HepG2 (cell line): ENCODE measurements around the gene ARHGAP10. TPM values are rescaled to one million over a fixed set of nuclear protein-coding genes. Genes with fewer than 3 reads are reported as not detected.

Experiments
- BHLHE40 ChIP-seq: IDR thresholded peaks from 2 replicates; pipeline ENCODE4 v1.6.1; 2011; ENCODE audit warnings: low read length, improper control_type of control experiment
- KLF9 ChIP-seq: IDR thresholded peaks from 2 replicates; pipeline ENCODE4 v1.6.1; 2016; ENCODE audit warnings: low read depth
- RELA ChIP-seq: sonication (generic); formaldehyde crosslinking; IDR thresholded peaks from 2 replicates; pipeline ENCODE4 v1.4.0; 2020; ENCODE audit warnings: missing genetic modification reagents
- ZNF121 ChIP-seq: sonication (generic); formaldehyde crosslinking; IDR thresholded peaks from 2 replicates; pipeline ENCODE4 v1.5.0; 2020; ENCODE audit warnings: mild to moderate bottlenecking, missing genetic modification reagents
- ZNF17 ChIP-seq: sonication (generic); formaldehyde crosslinking; IDR thresholded peaks from 2 replicates; pipeline ENCODE4 v1.5.0; 2020; ENCODE audit warnings: mild to moderate bottlenecking, missing genetic modification reagents
- ZNF616 ChIP-seq: sonication (generic); formaldehyde crosslinking; IDR thresholded peaks from 2 replicates; pipeline ENCODE4 v1.5.0; 2020; ENCODE audit warnings: low read depth, mild to moderate bottlenecking, missing genetic modification reagents
- polyA plus RNA-seq, 8 experiments: library from polyadenylated mRNA; depleted of rRNA in 3 of 8; stranded (reverse) in 7 of 8; unstranded in 1 of 8; fragments of >200 nt; fragmentation: Illumina TruSeq in 4 of 8; extraction: Trizol in 4 of 8; gene quantifications; 2 replicates each; pipeline versions ENCODE4 v1.2.1 to v1.2.3, GENCODE V29; 2011 to 2016; ENCODE audit warnings: low read depth in 4 of 8, missing spikeins in 1 of 8, mixed read lengths in 1 of 8; ENCODE audit not compliant: insufficient read depth in 1 of 8
- total RNA-seq, 5 experiments: library from RNA; depleted of rRNA; stranded (reverse); fragments of >200 nt; fragmentation: Illumina TruSeq; extraction: Trizol; gene quantifications; 2 replicates each; pipeline ENCODE4 v1.2.3, GENCODE V29; 2016; ENCODE audit warnings: low read depth in 1 of 5
- TF ChIP-seq, protein P1 (sequence below): sonication (generic); formaldehyde crosslinking; IDR thresholded peaks from 2 replicates; pipeline ENCODE4 v1.8.1; 2023; ENCODE audit warnings: mild to moderate bottlenecking, inconsistent platforms, moderate library complexity, missing genetic modification reagents, borderline replicate concordance
- TF ChIP-seq, protein P2 (sequence below): sonication (generic); formaldehyde crosslinking; IDR thresholded peaks from 2 replicates; pipeline ENCODE4 v1.4.0; 2020; ENCODE audit warnings: mild to moderate bottlenecking, missing genetic modification reagents
- TF ChIP-seq, protein P3 (sequence below): sonication (generic); formaldehyde crosslinking; IDR thresholded peaks from 2 replicates; pipeline ENCODE4 v1.9.0; 2022; ENCODE audit warnings: low read depth, missing genetic modification reagents
- TF ChIP-seq, protein P4 (sequence below): sonication (generic); formaldehyde crosslinking; IDR thresholded peaks from 2 replicates; pipeline ENCODE4 v1.5.0; 2020; ENCODE audit warnings: missing genetic modification reagents, mild to moderate bottlenecking, borderline replicate concordance
- TF ChIP-seq, protein P5 (sequence below): sonication (generic); formaldehyde crosslinking; IDR thresholded peaks from 2 replicates; pipeline ENCODE4 v1.8.1; 2023; ENCODE audit warnings: mild to moderate bottlenecking, missing genetic modification reagents

ARHGAP10 gene
- total and polyA plus RNA-seq, 2 of the 13 experiments (the other 11 are each of a cell fraction or from before 2014, with no cell fraction given), result 0.45 to 1.6 TPM

DNA sequence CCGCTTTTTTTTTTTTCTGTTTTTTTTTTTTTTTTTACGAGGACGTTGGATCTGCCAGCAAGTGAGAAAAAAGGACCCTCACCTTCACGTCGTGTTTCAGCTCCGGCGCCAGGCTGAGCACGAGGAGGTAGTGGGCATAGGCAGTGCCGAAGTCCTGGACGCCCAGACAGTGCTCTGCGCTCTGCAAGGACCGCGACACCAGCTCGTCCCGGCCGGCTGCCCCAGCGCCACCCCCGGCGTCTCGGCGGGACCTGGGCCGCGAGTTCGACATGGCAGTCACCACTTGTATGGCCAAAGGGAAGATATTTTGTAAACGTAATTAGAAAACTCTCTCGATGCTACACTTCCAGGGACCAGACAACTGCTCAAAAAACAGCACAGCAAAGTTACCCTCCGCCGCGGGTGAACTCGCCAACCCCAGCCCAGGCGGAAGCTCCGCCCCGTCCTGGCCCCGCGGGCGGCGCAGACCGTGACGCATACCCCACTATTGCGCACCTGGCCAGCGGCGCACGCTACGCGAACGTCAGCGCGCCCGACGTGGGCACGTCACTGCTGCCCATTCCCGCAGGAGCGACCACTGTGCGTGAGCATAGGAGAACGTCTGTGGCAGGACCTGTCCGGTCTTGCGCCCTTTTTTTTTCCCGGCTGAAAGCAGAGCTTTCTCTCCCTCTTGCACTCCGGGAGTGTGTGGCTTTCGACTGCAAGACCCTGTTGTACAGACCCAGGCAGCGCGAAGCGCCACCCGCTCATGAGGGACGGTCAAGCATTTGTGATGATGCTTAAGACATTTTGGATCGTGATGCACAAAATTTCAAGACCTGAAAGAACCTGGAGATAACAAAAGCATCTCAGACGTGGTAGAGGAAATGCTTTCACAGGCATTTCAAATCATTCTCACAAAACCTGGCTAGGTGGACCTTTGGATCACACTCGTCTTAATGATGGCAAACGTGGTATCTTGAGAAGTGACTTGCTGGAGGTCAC is 47.9 kb upstream of the ARHGAP10 start, which contains the start of gene PRMT9 (continued):
- TF ChIP-seq, protein P1, sequence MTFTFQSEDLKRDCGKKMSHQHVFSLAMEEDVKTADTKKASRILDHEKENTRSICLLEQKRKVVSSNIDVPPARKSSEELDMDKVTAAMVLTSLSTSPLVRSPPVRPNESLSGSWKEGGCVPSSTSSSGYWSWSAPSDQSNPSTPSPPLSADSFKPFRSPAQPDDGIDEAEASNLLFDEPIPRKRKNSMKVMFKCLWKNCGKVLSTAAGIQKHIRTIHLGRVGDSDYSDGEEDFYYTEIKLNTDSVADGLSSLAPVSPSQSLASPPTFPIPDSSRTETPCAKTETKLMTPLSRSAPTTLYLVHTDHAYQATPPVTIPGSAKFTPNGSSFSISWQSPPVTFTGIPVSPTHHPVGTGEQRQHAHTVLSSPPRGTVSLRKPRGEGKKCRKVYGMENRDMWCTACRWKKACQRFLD (CRISPR knock-in tag), result peak; percentile 34; the same call in 1 of the 2 replicates
- TF ChIP-seq ZNF616 (CRISPR knock-in tag), result no peak
- TF ChIP-seq, protein P2, sequence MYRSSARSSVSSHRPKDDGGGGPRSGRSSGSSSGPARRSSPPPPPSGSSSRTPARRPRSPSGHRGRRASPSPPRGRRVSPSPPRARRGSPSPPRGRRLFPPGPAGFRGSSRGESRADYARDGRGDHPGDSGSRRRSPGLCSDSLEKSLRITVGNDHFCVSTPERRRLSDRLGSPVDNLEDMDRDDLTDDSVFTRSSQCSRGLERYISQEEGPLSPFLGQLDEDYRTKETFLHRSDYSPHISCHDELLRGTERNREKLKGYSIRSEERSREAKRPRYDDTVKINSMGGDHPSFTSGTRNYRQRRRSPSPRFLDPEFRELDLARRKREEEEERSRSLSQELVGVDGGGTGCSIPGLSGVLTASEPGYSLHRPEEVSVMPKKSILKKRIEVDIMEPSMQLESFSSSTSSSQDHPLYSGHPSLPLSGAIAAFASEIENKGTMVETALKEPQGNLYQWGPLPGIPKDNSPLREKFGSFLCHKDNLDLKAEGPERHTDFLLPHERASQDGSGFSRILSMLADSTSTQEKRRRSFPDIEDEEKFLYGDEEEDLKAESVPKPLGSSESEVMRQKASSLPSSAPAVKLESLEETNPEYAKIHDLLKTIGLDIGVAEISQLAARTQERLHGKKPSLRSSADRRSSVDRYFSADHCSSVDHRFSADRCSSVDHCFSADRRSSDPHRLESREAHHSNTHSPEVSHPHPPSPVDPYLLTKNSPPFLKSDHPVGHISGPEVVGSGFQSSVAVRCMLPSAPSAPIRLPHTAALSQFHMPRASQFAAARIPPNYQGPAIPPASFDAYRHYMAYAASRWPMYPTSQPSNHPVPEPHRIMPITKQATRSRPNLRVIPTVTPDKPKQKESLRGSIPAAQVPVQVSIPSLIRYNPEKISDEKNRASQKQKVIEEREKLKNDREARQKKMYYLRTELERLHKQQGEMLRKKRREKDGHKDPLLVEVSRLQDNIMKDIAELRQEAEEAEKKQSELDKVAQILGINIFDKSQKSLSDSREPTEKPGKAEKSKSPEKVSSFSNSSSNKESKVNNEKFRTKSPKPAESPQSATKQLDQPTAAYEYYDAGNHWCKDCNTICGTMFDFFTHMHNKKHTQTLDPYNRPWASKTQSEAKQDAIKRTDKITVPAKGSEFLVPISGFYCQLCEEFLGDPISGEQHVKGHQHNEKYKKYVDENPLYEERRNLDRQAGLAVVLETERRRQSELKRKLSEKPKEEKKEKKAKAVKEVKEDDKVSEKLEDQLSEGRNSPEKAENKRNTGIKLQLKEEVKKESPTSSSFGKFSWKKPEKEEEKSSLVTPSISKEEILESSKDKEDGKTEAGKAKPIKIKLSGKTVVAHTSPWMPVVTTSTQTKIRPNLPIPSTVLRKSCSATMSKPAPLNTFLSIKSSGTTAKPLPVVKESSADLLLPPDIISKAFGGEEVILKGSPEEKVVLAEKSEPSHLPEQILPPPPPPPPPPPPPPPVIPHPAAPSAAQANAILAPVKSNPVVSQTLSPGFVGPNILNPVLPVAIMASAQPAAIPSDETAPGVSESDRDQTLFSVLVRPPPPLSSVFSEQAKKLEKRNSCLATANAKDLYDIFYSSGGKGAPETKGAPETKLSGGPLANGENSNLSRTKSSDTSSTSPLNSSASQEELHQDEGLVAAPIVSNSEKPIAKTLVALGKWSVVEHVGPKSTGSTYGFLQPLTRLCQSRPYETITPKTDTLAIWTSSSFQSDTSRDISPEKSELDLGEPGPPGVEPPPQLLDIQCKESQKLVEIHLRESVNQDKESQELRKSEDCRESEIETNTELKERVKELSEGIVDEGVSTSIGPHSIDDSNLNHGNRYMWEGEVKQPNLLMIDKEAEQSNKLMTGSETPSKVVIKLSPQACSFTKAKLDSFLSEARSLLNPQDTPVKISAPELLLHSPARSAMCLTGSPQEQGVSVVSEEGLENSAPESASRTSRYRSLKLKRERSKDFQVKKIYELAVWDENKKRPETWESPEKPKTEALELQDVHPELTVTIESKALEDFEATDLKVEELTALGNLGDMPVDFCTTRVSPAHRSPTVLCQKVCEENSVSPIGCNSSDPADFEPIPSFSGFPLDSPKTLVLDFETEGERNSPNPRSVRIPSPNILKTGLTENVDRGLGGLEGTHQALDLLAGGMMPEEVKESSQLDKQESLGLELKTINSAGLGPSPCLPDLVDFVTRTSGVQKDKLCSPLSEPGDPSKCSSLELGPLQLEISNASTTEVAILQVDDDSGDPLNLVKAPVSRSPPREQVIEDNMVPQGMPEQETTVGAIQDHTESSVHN (CRISPR knock-in tag), result no peak; the same call in 1 of the 2 replicates
- peak; percentile 39; the same call in 1 of the 2 replicates for TF ChIP-seq BHLHE40
- TF ChIP-seq, protein P3, sequence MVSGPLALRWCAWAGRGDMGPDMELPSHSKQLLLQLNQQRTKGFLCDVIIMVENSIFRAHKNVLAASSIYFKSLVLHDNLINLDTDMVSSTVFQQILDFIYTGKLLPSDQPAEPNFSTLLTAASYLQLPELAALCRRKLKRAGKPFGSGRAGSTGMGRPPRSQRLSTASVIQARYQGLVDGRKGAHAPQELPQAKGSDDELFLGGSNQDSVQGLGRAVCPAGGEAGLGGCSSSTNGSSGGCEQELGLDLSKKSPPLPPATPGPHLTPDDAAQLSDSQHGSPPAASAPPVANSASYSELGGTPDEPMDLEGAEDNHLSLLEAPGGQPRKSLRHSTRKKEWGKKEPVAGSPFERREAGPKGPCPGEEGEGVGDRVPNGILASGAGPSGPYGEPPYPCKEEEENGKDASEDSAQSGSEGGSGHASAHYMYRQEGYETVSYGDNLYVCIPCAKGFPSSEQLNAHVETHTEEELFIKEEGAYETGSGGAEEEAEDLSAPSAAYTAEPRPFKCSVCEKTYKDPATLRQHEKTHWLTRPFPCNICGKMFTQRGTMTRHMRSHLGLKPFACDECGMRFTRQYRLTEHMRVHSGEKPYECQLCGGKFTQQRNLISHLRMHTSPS (CRISPR knock-in tag), result peak; percentile 59; the same call in 1 of the 2 replicates
- TF ChIP-seq KLF9, result no peak
- no peak for TF ChIP-seq ZNF121 (CRISPR knock-in tag)
- TF ChIP-seq, protein P4, sequence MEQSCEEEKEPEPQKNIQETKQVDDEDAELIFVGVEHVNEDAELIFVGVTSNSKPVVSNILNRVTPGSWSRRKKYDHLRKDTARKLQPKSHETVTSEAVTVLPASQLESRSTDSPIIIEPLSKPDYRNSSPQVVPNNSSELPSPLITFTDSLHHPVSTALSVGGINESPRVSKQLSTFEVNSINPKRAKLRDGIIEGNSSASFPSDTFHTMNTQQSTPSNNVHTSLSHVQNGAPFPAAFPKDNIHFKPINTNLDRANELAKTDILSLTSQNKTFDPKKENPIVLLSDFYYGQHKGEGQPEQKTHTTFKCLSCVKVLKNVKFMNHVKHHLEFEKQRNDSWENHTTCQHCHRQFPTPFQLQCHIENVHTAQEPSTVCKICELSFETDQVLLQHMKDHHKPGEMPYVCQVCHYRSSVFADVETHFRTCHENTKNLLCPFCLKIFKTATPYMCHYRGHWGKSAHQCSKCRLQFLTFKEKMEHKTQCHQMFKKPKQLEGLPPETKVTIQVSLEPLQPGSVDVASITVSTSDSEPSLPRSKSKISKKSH (CRISPR knock-in tag), result peak; percentile 64; the same call in 1 of the 2 replicates
- TF ChIP-seq RELA (CRISPR knock-in tag), result no peak
- 0 out of 2 replicates have a peak, but pooled peaks have one; percentile 57 for TF ChIP-seq ZNF17
- TF ChIP-seq, protein P5, sequence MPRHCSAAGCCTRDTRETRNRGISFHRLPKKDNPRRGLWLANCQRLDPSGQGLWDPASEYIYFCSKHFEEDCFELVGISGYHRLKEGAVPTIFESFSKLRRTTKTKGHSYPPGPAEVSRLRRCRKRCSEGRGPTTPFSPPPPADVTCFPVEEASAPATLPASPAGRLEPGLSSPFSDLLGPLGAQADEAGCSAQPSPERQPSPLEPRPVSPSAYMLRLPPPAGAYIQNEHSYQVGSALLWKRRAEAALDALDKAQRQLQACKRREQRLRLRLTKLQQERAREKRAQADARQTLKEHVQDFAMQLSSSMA (CRISPR knock-in tag), result no peak
